ENCODE results near the gene ITPR2. TPM values are rescaled to one million over a fixed set of nuclear protein-coding genes. Genes with fewer than 3 reads are reported as not detected.
A peak's percentile ranks its signal among the peaks of the same experiment; 100 is the strongest.

ITPR2 gene
- polyA plus RNA-seq, 4 donors, result 12.7 to 16.7 (median 13.7) TPM

DNA sequence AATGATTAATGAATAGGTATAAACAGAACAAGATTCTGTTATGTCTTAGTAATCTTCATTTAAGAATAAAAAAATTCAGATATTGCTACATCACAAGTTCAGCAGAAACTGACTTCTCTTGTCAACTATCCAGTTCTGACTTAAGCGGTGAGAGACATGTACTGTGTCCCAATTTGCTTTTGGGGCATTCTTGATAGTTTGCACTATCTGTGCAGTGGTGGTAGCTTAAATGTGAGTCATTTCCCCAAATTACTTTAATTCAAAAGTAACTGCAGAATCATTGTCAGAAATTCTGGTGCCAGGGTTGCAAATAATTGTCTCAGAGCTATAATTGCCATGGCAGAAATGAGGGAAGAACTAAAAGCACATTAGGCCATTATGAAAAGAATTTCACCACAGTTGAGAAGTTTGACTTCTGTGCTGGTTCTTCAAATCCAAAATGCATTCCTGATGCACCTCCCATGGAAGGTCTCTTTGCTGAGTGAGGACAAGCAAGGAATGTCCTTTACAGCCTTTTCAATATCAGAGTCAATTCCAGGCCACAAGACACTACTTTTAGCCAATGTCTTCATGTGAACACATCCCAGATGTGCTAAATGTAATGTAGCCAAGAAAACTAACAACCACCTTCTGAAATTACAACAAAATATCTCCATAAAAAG is 332.9 kb downstream of the ITPR2 start:
- no peak for DNase-seq (ENCODE audit: low read depth in 4 of 4, low spot score in 3 of 4)

DNA sequence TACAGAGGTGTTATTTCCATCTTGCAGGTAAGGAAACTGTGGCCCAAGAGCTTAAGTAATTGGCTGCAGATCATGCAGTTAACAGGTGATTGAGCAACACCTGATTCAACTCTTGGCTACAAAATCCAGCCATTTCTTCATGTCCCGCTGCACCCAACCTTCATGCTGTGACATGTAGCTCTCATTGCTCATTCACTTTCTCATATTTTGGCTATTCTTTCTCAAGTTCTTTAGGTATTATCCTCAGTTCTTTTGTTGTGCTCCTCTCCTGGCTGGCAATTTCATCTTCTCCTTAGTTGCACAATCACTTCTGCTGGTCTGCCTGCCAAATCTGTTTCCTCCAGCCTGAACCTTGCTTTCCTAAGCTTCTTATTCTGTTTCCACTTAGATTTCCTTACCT is 336.8 kb downstream of the ITPR2 start:
- no peak for DNase-seq (ENCODE audit: low read depth in 4 of 4, low spot score in 3 of 4)

DNA sequence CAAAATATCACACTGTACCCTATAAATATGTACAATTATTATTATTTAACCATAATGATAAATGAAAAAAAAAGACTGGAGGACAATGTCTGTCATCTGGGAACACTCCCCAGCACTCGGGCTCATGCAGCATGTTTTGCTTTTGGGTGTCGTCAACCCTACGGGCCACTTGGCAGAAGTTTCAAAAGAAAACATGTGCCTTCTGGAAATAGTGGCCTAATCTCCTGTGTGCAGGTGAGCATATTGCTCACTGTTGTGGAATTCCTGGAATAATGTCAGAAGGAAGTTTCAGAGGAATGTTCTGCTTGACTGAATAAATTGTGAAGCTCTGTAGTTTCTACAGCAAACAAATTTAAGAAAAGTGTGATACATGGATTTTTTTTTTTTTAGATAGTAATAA is 339.3 kb downstream of the ITPR2 start:
- DNase-seq (ENCODE audit: low read depth in 4 of 4, low spot score in 3 of 4), result no peak

DNA sequence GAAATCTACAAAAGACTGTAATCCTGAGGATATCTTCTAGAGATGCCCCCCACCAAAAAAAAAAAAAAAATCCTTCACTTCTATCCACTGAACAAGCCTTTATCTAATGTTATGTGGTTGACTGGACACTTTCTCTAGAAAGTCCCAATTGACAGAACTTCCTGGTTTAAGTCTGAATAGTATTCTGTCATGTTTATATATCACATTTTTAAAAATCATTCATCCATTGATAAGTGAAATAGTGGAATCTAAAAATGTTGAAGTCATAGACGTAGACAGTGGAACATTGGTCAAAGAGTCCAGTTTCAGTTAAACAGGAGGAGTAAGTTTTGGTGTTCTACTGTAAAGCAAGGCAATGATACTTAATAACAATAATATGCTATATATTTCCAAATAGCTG is 340.6 kb downstream of the ITPR2 start:
- no peak for DNase-seq (ENCODE audit: low read depth in 4 of 4, low spot score in 3 of 4)

DNA sequence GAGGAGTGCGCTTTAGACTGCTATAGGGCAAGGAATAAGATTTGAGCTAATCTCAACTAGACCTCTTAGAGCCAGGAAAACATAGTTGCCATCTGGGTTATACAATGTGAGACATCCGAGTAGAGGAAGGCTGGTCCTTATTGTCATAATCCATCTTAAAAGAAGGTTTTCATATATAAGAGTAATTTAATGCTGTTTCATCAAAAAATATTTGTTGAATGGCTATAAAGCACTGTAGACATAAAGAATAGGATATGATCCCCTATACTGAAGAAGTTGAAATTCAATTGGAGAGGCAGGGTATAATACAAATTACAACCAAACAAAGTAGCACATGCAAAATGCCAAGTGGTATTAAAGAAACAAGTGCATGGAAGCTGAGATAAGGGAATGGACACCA is 343.1 kb downstream of the ITPR2 start:
- no peak for DNase-seq (ENCODE audit: low read depth in 4 of 4, low spot score in 3 of 4)

DNA sequence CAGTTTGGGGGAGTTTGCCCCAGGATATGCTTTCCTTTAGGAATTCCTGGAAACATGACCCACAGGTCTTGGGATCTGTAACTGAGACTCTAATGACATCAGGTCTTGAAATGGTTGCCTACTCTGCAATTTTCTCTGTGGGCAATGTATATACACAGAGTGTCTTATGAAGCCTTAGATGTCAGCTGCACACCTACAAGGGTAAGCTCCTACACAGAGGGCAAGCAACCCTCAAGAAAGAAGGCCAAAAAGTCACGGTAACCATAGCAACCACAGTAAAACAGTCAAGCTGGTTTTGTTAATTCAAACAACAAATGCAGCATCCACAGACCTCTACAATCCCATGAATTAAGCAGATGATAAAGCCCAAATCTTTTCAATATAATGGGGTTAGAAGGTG is 344.6 kb downstream of the ITPR2 start:
- DNase-seq (ENCODE audit: low read depth in 4 of 4, low spot score in 3 of 4), result no peak

DNA sequence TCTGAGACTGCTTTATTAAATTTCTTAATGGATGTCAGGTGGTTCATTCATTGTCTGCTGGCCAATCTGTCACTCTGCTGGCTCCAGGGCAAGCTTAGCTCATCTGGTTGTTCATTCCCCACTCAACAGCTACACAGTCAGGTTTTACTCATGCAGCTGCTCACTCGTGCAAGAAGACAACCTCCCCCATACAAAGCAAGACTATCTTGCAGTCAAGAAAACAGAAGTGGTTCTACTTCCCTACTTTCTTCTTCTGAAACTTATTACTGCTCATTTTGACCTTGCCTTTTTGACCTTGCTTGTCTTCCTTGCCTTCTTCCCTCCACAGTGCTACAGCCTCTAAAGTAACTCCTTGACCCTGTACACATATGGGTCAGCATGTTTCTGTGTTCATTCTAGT is 359.7 kb downstream of the ITPR2 start:
- DNase-seq (ENCODE audit: low read depth in 4 of 4, low spot score in 3 of 4), result peak in 1 of 4 donors; percentile 13

DNA sequence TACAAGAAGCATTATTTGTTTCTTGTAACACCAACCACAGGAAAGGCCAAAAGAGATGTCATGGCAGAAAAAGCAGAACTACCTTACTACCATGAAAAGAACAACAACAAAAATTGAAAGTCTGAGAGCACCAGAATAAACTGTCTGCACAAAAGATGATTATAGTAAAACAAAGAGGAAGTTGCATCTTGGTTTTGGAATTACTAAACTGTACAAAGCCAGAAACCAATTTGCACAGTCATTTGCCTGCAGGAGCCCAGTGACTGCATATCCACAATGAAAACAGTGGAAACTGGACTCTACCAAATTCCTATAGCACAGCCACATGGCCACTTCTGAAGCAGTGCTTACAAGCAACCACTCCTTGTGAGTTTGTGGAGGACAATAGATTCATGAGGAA is 361.4 kb downstream of the ITPR2 start:
- DNase-seq (ENCODE audit: low read depth in 4 of 4, low spot score in 3 of 4), result no peak

DNA sequence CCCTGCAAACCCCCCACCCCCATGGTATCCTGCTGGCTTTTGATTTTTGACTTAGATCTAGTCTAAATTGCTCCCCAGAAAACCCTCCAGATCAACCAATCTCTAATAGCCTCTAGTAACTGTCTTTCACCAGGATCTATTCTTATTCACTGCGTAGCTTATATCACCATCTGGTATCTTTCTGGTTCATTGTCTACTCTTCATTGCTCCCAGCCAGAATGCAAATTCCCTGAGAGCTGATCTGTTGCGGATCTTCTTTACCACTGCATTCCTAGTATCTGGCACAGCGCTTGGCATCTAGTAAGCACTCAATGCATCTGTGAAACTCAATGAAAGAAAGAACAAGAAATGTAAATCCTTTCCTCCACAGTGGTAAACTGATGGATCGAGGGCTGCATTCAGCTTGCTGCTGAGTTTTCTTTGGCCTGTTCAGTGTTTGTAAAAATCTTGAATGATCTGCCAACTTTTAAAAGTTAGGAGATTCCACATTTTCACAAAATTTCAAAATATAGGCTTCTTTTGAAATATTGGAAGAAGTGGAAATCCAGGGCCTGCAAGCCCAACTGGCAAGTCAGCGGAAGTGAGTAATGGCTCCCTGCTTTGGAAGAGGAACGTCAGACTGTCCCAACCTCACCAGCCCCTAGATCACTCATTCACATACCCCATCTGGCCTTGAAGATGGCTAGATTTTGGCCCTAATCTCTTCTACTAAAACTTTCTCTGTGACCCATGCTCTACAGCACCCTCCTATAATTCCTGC is 363.4 kb downstream of the ITPR2 start:
- DNase-seq (ENCODE audit: low read depth in 4 of 4, low spot score in 3 of 4), result no peak

DNA sequence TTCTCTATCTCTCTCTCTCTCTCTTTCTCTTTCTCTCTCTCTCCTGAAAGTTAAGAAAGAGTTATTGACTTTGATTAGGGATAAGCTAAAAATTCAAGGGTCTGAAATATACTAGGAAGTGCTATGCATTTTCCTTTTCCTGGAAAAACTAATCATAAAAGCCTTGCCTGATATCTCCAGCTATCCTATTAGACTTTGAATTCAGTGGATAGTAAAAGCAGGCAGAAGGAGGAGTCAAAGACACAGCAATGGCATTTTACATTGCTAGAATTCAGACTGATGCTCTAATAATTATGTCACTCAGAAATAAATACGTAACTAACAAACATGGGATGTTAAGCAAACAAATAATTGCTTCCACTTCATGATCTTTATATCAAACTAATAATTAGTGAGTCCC is 365.6 kb downstream of the ITPR2 start:
- DNase-seq (ENCODE audit: low read depth in 4 of 4, low spot score in 3 of 4), result no peak

DNA sequence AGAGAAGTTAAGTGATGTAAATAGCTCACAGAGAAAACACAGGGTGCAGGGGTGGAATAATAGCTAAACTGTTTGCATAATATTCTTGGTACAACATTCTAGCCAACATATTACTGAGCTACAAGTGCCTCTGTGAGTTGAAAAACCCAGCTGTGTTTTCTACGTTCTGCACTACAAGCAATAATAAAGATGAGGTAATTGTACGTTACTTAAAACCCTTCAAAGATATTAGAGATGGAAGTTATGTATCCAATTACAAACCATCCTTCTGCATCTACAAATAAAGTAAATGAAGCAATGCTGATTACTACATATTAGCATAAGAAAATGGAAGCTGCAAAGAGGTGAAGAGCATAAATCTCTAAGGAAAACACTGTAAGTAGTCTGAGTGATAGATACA is 366.3 kb downstream of the ITPR2 start:
- DNase-seq (ENCODE audit: low read depth in 4 of 4, low spot score in 3 of 4), result no peak

DNA sequence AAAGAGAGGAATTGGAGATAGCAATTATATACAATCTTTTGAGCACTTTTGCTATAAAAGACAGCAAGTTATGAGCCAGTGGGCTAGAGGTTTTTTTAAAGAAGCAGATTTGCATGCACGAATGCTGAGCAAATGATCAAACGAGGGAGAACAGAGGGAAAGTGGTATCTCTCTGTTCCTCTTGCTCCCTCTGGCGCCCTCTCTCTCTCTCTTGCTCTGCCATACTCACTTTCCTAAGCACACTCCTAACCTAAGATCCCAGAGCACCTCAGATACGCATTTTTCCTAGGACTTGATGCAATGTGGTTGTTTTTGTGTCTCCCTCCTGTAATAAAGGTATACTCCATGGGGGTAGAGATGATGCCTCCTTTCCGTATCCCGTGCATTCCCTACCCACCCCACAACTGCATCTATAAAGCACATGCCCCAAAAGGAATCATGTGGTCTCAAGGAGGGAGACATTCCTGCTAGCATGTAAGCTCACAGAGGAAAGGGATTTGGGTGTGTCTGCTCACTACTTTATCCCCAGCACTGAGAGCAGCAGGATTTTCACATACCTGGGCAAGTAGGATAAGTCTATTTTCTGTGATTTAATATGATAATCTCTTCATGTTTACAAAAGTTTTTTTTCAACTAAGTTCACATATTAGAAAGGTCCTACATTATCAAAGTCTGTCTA is 367.4 kb downstream of the ITPR2 start:
- no peak for DNase-seq (ENCODE audit: low read depth in 4 of 4, low spot score in 3 of 4)

DNA sequence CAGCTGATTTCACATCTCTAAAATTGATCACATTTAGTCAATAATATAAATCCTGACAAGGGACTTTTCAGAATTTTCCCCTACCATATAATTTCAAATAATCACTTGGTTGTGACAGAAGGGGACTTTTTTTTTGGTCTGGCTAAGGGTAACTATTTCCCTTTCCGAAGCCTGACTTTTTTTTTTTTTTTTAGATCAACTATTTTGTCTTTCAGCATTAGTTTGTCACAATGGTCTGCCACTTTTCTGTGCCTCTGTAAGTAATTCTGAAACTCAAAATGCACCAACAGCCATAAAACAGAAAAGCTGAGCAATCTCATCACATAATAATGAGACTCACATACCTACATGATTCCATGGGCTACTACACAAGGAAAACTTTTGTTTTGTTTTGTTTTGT is 371.2 kb downstream of the ITPR2 start:
- no peak for DNase-seq (ENCODE audit: low read depth in 4 of 4, low spot score in 3 of 4)

DNA sequence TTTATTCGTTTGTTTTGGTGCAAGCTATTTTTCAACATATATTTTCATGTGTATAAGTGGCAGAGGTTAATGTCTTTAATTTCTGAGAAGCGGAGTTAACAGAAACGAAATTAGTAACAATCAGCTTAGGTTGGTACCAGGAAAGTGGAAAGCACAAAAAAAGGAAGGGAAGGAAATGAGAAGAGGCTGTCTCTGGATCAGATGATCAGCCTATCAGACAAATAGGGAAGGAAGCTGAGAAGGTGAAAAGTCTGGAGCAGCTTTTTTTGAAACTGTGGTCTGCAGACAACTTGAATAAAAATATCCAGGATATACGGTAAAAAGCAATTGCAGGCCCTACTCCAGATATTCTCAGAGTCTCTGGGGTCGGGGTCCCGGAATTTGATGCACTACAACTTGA is 372.6 kb downstream of the ITPR2 start:
- no peak for DNase-seq (ENCODE audit: low read depth in 4 of 4, low spot score in 3 of 4)

DNA sequence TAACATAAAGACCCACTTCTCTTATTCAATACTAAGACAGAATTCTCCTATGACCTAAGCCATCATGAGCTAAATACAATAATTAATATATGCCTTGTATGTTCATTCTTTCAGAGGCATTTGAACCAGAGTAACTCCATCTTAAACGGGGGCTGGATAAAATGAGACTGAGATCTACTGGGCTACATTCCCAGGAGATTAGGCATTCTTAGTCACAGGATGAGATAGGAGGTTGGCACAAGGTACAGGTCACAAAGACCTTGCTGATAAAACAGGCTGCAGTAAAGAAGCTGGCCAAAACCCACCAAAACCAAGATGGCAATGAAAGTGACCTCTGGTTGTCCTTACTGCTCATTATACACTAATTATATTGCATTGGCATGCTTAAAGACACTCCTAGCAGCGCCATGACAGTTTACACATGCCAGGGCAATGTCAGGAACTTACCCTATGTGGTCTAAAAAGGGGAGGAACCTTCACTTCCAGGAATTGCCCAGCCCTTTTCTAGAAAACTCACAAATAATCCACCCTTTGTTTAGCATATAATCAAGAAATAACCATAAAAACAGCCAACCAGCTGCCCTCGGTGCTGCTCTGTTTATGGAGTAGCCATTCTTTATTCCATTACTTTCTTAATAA is 376.9 kb downstream of the ITPR2 start:
- no peak for DNase-seq (ENCODE audit: low read depth in 4 of 4, low spot score in 3 of 4)

DNA sequence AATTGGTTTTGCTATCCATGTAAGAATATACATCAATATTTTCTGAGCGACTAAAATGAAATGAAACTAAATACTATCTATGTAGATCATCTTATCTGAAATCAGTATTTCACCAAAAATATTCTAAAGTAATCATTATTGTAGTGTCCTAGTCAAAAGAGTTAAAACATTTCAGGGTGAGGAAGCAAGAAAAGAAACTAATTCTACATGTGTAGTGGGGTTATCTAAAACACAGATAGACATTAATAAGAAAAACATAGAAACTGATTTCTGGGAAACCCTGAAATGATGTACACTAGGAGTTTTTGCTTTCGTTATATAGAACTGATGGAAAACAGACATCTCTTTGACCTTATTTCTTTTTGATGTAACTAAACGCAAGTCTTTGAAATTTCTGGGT is 379.7 kb downstream of the ITPR2 start:
- no peak for DNase-seq (ENCODE audit: low read depth in 4 of 4, low spot score in 3 of 4)

DNA sequence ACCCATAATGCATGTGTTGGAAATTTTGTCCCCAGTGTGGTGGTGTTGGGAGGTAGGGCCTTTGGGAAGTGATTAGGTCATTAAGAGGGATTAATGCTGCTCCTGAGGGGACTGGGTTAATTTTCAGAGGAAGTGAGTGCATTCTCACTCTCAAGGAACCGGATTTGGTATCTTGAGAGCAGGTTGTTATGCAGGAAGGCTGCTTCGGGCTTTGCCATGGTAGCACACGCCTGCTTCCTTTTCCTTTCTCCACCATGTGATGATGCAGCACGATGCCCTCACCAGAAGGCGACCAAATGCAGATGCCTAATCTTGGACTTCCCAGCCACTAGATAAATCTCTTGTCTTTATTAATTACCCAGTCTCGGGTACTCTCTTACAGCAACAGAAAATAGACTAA is 380.5 kb downstream of the ITPR2 start:
- DNase-seq (ENCODE audit: low read depth in 4 of 4, low spot score in 3 of 4), result no peak

DNA sequence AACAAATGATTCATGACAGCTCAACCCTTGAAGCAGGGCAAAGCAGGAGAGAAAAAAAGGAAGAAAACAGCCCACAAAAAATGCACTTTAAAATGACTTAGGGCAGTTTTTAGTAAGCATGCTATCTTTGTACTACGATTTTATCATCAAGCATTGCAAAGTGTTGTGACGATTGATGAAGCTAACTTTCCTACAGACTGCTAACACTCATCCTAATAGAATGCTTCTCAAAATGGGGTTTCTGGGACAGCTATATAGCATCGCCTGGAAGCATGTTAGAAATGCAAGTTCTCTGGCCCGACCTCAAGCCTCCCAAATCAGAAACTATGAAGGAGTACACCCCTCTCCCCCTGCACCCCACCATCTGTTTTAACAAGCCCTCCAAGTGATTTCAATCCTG is 381.2 kb downstream of the ITPR2 start:
- no peak for DNase-seq (ENCODE audit: low read depth in 4 of 4, low spot score in 3 of 4)

DNA sequence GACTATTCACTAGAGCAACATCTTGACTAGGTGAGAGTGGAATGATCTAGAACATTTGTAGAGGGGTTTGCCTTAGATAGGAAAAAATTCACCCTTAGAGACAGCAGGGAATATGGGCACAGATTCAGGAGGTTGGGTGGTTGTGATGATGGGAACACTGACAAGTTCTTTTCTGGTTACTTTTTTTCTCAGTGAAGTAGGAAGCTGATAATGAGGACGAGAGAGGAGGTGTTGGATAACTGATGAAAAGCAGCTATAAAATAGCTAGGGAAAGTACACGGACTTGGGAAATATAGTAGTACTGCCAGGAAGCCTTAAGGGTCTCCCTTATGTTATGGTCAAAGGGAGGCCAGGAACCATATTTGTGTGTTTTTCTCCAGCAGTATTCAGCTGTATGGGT is 387.1 kb downstream of the ITPR2 start:
- DNase-seq (ENCODE audit: low read depth in 4 of 4, low spot score in 3 of 4), result no peak

DNA sequence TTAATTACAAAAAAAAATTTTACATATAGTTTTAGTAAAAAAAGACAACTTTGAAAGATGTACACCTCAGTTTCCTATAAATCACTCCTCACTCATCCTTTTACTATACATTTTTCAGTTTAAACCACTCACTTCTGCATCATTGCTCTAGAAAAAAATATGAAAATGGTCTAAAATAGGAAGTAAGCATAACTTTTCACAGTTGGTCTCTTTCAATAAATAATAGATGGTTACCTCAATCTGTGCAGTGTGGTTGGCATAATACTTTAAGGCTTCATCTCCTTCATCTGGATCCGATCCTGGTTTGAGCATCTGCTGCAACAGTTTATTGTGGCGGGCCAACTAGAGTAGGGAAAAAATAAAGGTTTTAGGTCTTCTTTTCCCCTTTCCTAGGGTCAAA is 389.7 kb downstream of the ITPR2 start:
- no peak for DNase-seq (ENCODE audit: low read depth in 4 of 4, low spot score in 3 of 4)

DNA sequence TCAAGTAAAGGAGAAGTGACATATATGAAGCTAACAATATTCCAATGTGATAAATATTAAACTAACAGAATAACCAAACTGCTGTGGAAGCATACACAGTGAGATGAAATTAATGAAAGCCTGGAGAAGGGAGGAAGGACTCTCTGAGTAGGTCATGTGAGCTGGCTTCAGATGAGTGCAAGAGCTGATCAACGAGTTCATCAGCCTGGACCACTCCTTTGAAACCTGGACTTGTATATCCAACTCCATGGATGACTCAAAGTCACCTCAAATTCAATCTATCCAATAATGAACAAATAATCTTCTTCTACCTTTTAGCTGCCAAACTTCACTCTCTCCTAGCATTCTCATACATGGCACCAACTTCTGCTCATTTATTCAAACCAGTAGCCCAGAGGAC is 391.6 kb downstream of the ITPR2 start:
- no peak for DNase-seq (ENCODE audit: low read depth in 4 of 4, low spot score in 3 of 4)

DNA sequence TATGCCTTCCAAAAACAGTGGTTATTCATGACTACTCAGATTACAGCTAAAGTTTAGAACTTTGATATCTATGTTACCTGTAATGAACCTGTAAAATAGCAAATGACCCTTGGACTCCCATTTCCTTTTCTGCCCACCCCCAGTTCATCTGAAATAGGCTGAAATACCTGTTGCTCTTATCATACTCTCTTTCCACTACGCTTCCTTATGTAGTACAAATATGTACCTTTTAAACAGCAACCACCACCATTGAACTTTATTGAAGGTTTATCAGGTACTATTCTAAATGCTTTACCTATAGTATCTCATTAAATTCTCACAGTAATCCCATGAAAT is 398.0 kb downstream of the ITPR2 start:
- no peak for DNase-seq (ENCODE audit: low read depth in 4 of 4, low spot score in 3 of 4)

All from right renal pelvis (tissue), 4 donors.